Measurements from ENCODE around the gene PDCL2.

DNA sequence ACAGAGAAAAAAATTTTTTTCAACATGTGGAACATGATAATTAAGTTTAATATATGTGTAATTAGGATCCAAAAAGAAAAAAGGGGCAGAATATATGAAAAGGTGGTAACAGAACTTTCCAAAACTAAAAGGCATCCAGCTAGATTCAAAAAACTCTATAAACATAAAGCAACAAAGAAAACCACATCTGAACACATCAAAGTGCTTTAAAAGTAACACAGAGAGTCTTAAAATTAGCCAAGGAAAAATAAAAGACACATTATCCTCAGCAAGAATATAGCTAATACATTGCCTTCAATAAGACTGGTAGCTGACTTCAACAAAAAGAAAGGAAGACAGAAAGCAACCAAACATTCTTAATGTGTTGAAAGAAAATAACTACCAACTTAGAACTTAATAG, 53.5 kb downstream of the PDCL2 start:
- TF ChIP-seq, protein P1, sequence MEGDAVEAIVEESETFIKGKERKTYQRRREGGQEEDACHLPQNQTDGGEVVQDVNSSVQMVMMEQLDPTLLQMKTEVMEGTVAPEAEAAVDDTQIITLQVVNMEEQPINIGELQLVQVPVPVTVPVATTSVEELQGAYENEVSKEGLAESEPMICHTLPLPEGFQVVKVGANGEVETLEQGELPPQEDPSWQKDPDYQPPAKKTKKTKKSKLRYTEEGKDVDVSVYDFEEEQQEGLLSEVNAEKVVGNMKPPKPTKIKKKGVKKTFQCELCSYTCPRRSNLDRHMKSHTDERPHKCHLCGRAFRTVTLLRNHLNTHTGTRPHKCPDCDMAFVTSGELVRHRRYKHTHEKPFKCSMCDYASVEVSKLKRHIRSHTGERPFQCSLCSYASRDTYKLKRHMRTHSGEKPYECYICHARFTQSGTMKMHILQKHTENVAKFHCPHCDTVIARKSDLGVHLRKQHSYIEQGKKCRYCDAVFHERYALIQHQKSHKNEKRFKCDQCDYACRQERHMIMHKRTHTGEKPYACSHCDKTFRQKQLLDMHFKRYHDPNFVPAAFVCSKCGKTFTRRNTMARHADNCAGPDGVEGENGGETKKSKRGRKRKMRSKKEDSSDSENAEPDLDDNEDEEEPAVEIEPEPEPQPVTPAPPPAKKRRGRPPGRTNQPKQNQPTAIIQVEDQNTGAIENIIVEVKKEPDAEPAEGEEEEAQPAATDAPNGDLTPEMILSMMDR (conservative IDR thresholded peaks at IDR 0.05; ENCODE audit: low read length) = no peak
- TF ChIP-seq EZH2phosphoT487 (IDR thresholded peaks at IDR 0.05; ENCODE audit: borderline replicate concordance) = no peak

All from Loucy (cell line).